SU-DHL-6 (cell line): ENCODE measurements around the gene TNPO2.

ENCODE experiments used
- H2AFZ ChIP-seq: fragments of 200-600 bp; sonication (generic); 2 replicates; pipeline ENCODE4 v1.6.1; 2014; ENCODE audit warnings: low read depth, mild to moderate bottlenecking, moderate library complexity, mixed read lengths, antibody characterized with exemption, low read length; ENCODE audit not compliant: severe bottlenecking
- H3F3A ChIP-seq: fragments of 200-600 bp; shearing (Covaris generic); 2 replicates; pipeline ENCODE4 v1.6.0; 2016; ENCODE audit warnings: antibody characterized with exemption, mild to moderate bottlenecking; ENCODE audit not compliant: insufficient read depth
- H3K27ac ChIP-seq: fragments of 200-600 bp; sonication (generic); 2 replicates; pipeline ENCODE4 v1.5.1; 2016; ENCODE audit warnings: low read depth, mild to moderate bottlenecking, low read length, moderate library complexity, mixed read lengths
- H3K27me3 ChIP-seq: fragments of 200-600 bp; sonication (generic), shearing (Covaris generic); 2 replicates; pipeline ENCODE4 v1.6.0; 2014; ENCODE audit warnings: mild to moderate bottlenecking, low read length
- H3K36me3 ChIP-seq: fragments of 200-600 bp; sonication (generic); 2 replicates; pipeline ENCODE4 v1.6.1; 2014; ENCODE audit warnings: mild to moderate bottlenecking, low read length, mixed read lengths
- H3K4me2 ChIP-seq: fragments of 300-600, 200-600 bp; shearing (Covaris generic), sonication (generic); 2 replicates; pipeline ENCODE4 v1.6.0; 2014; ENCODE audit warnings: low read length, low read depth, mild to moderate bottlenecking; ENCODE audit not compliant: poor library complexity, severe bottlenecking
- H3K4me3 ChIP-seq: fragments of 200-600 bp; sonication (generic); 2 replicates; pipeline ENCODE4 v1.5.1; 2014; ENCODE audit warnings: antibody characterized with exemption, low read length, mild to moderate bottlenecking, mixed read lengths; ENCODE audit not compliant: insufficient read depth, poor library complexity, severe bottlenecking
- H3K79me2 ChIP-seq: fragments of 200-600 bp; sonication (generic); 2 replicates; pipeline ENCODE4 v1.6.1; 2014; ENCODE audit warnings: mild to moderate bottlenecking, low read length, moderate library complexity; ENCODE audit not compliant: insufficient read depth
- H3K9ac ChIP-seq: fragments of 200-600 bp; sonication (generic); 2 replicates; pipeline ENCODE4 v1.7.0; 2014; ENCODE audit warnings: mild to moderate bottlenecking, low read length
- H3K9me2 ChIP-seq: fragments of 200-600 bp; sonication (generic); replicated peaks from 2 replicates; pipeline ENCODE4 v1.6.1; 2014; ENCODE audit warnings: low read length; ENCODE audit not compliant: insufficient read depth
- H3K9me3 ChIP-seq: fragments of 200-600 bp; sonication (generic); 2 replicates; pipeline ENCODE4 v1.6.1; 2014; ENCODE audit warnings: low read length, mixed read lengths; ENCODE audit not compliant: insufficient read depth
- H4K20me1 ChIP-seq: fragments of 200-600 bp; sonication (generic); 2 replicates; pipeline ENCODE4 v1.6.1; 2014; ENCODE audit warnings: low read depth, mild to moderate bottlenecking, antibody characterized with exemption, low read length, moderate library complexity, mixed read lengths
- EZH2phosphoT487 ChIP-seq: fragments of 200-600 bp; sonication (generic), shearing (Covaris generic); conservative IDR thresholded peaks from 2 replicates; pipeline ENCODE4 v1.6.1; 2018; ENCODE audit warnings: mild to moderate bottlenecking, antibody characterized with exemption, low read length, moderate library complexity, mixed read lengths
- TF ChIP-seq, protein P1 (sequence below): fragments of 200-600 bp; sonication (generic); IDR thresholded peaks from one replicate; pipeline ENCODE4 v1.5.1; 2017; ENCODE audit warnings: antibody characterized with exemption, mild to moderate bottlenecking, low read length, moderate library complexity; ENCODE audit not compliant: insufficient read depth, poor library complexity, severe bottlenecking

The TNPO2 gene

DNA sequence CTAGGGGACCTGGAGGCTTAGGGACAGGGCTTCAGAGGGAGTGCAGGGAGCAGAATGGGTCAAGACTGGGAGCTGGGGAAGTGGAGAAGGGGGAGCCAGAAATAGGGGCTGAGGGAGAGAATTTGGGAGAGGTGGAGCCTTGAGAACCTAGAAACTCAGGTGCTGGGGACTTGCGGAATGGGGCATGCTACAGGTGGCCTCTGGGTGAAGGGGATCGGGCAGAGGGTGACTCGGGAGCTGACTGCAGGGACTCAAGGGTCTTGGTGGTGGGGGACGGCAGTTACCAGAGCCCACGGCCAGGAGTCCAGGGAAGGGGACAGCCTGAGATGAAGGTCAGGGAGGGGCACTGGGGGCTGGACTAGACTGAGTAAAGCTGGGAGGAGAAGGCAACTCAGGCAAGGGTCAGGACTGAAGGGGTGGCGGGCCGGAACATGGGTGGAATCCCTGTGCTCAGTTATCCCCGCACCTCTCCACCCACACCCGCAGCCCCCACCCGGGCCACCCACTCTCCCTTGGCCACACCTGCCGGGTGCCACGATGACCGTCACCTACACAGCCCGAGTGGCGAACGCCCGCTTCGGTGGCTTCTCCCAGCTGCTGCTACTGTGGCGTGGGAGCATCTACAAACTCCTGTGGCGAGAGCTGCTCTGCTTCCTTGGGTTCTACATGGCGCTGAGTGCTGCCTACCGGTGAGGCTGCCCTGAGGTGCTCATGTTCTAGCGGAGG, 28.5 kb upstream of the TNPO2 start:
- no peak overlapping the region for H3K4me3 ChIP-seq
- H3K79me2 ChIP-seq = no peaks in the 10 kb centered on the region
- H3K4me2 ChIP-seq = no peak overlapping the region
- no peak overlapping the region for H3K9ac ChIP-seq
- H3K36me3 ChIP-seq = 0 out of 2 replicates have a peak, but pooled peaks cover 3% of the 10 kb centered on the region
- H2AFZ ChIP-seq = no peak overlapping the region
- H3K27ac ChIP-seq = no peak overlapping the region
- no peaks in the 10 kb centered on the region for H3F3A ChIP-seq
- no peaks in the 10 kb centered on the region; the same call in 1 of the 2 replicates for H3K9me3 ChIP-seq
- no peaks in the 10 kb centered on the region for H3K9me2 ChIP-seq
- TF ChIP-seq, protein P1, sequence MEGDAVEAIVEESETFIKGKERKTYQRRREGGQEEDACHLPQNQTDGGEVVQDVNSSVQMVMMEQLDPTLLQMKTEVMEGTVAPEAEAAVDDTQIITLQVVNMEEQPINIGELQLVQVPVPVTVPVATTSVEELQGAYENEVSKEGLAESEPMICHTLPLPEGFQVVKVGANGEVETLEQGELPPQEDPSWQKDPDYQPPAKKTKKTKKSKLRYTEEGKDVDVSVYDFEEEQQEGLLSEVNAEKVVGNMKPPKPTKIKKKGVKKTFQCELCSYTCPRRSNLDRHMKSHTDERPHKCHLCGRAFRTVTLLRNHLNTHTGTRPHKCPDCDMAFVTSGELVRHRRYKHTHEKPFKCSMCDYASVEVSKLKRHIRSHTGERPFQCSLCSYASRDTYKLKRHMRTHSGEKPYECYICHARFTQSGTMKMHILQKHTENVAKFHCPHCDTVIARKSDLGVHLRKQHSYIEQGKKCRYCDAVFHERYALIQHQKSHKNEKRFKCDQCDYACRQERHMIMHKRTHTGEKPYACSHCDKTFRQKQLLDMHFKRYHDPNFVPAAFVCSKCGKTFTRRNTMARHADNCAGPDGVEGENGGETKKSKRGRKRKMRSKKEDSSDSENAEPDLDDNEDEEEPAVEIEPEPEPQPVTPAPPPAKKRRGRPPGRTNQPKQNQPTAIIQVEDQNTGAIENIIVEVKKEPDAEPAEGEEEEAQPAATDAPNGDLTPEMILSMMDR = no peak
- no peak for TF ChIP-seq EZH2phosphoT487
- H4K20me1 ChIP-seq = no peaks in the 10 kb centered on the region
- H3K27me3 ChIP-seq = no peaks in the 10 kb centered on the region

DNA sequence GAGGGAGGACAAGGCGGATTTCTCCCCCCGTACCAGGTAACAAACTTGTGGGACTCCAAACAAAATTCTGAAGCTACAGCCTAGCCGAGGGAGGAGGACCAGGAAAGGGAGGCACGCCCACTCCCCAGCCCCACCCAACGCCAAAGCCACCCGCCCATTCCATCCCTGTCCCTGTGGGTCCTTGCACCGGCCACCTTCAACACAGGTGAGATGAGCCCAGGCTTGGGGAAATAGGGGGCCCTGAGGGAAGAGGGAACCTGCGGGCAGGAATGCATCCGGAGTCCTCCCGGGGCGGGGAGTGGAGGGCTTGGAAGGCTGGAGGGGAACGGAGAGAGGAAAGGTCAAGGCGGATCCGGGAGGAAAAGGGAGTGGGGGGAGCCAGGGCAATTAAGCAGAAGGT, 27.9 kb upstream of the TNPO2 start, which contains the start of gene BEST2:
BEST2 (plus strand) TSS at position 157 of the 400 bp plus-strand sequence. CDS start 802 bp downstream, outside the sequence.
- Histone ChIP-seq H3K36me3 (0 out of 2 replicates have a peak, but pooled peaks cover 3% of the 10 kb centered on the region), H3K79me2 (no peaks in the 10 kb centered on the region), H3K9me3 (no peaks in the 10 kb centered on the region; the same call in 1 of the 2 replicates), H3F3A (no peaks in the 10 kb centered on the region), H3K9ac (no peak within 1 kb of the TSS), H3K27me3 (no peaks in the 10 kb centered on the region), H2AFZ (no peak within 1 kb of the TSS), H4K20me1 (no peaks in the 10 kb centered on the region), H3K27ac (no peak within 1 kb of the TSS), H3K4me3 (no peak within 1 kb of the TSS), H3K9me2 (no peaks in the 10 kb centered on the region), H3K4me2 (no peak within 1 kb of the TSS)
- TF ChIP-seq, protein P1 = no peak
- TF ChIP-seq EZH2phosphoT487 = no peak

DNA sequence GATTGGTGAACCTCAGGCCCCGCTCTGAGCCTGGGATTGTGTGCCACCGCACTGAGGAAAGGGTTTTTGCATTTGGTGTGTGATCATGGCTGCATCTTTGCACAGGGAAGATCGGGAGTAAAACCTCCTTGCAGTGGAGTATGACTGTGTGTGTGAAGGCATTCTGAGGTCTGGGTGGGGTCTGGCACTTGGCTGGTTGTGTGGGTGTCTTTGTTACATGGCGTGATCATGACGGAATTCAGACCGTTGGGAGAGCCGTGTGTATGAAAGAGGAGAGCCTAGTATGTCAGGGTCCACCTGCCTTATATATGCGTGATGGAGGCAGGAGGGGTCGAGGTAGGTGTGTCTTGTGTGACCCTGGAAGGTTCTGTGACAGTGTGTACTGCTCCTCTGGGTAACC, 27.1 kb upstream of the TNPO2 start:
- H3K9me3 ChIP-seq = no peaks in the 10 kb centered on the region; the same call in 1 of the 2 replicates
- H3K9ac ChIP-seq = no peak overlapping the region
- H3K27me3 ChIP-seq = no peaks in the 10 kb centered on the region
- H3K27ac ChIP-seq = no peak overlapping the region
- no peaks in the 10 kb centered on the region for H4K20me1 ChIP-seq
- no peak overlapping the region for H3K4me2 ChIP-seq
- TF ChIP-seq, protein P1 = no peak
- TF ChIP-seq EZH2phosphoT487 = no peak
- H3K9me2 ChIP-seq = no peaks in the 10 kb centered on the region
- no peaks in the 10 kb centered on the region for H3F3A ChIP-seq
- no peak overlapping the region for H2AFZ ChIP-seq
- H3K79me2 ChIP-seq = no peaks in the 10 kb centered on the region
- H3K36me3 ChIP-seq = 0 out of 2 replicates have a peak, but pooled peaks cover 3% of the 10 kb centered on the region
- no peak overlapping the region for H3K4me3 ChIP-seq
